Sigmoid colon (tissue), 4 donors: ENCODE results near the gene MYO15B.

ENCODE experiments used
- CTCF ChIP-seq, 4 experiments: fragments of 450-650 bp in 3 of 4; fragments of 200-600 bp in 1 of 4; IDR thresholded peaks; one replicate each; pipeline ENCODE4 v1.5.1; 2016 to 2019; ENCODE audit warnings: antibody characterized with exemption in 4 of 4, mild to moderate bottlenecking in 3 of 4, moderate library complexity in 2 of 4
- EP300 ChIP-seq, 4 donors: sonication (generic); formaldehyde crosslinking; IDR thresholded peaks; one replicate each; pipeline ENCODE4 v1.6.1; 2017; ENCODE audit warnings: antibody characterized with exemption in 4 of 4
- POLR2A ChIP-seq, 2 donors: fragments of 450-650 bp; IDR thresholded peaks; one replicate each; pipeline ENCODE4 v1.6.1; 2016; ENCODE audit warnings: antibody characterized with exemption in 2 of 2, mild to moderate bottlenecking in 2 of 2, moderate library complexity in 2 of 2
- POLR2AphosphoS5 ChIP-seq, 4 donors: sonication (generic); formaldehyde crosslinking; IDR thresholded peaks; one replicate each; pipeline ENCODE4 v1.6.1; 2017; ENCODE audit warnings: antibody characterized with exemption in 4 of 4

- TF ChIP-seq CTCF (IDR thresholded peaks at IDR 0.05) (no peak), POLR2A (IDR thresholded peaks at IDR 0.05) (no peak), POLR2AphosphoS5 (IDR thresholded peaks at IDR 0.05) (no peak), EP300 (IDR thresholded peaks at IDR 0.05) (no peak)
These were observed 57.9 kb downstream of the MYO15B start for GRCh38 chr17:75645501-75645888.
